ENCODE results near the gene TMEM240. TPM values are rescaled to one million over a fixed set of nuclear protein-coding genes. Genes with fewer than 3 reads are reported as not detected.
A peak's percentile ranks its signal among the peaks of the same experiment; 100 is the strongest.
"Not testable (repeated sequence)": the region's sequence is repeated elsewhere in the genome, so short reads cannot be mapped to it uniquely, and the experiment has no call there.

Gene TMEM240
- total and polyA plus RNA-seq, 12 donors, result 0.95 to 12.4 (median 4.4) TPM; not detected in 1

DNA sequence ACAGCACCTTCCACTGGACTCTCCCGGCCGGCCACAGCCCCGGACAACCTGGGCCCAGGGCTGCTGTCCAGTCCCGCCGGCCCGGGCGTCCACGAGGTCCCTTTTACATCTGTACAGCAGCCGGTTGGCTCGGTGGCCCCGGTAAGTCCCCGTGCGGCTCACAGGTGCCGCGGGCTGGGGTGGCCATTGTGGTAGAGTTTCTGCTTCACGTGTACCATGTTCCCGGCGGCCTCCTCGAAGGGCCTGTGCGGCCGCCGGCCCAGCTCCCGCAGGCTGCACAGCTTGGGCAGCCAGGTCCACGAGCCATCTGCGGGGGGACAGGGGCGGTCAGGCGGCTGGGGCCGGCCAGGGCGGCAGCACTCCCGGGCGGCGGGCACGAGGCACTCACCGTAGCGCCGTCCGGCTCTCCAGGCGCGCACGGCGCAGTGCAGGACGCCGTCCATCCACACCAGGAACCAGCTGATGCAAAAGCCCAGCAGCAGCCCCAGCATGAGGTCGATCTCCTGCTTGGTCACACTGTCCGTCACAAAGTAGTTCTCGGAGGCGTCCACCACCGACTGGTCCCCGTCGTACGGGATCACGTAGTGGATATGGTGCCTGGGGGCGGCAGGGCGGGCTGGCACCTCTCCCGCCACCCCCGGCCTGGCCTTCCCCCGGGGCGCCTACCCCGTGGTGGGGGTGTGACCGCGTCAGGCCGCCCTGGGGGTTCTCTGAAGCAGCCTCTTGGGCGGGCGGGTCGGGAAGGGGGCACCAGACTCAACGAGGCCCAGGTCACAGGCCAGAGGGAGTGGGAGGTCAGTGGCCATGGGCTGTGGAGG, 5.0 kb downstream of the TMEM240 start:
- peaks cover 5 to 7% of the 10 kb centered on the region in 2 donors for H3K4me1 ChIP-seq (replicated peaks in 1 of 2)
- H3K27me3 ChIP-seq, result no peaks in the 10 kb centered on the region
- no peak overlapping the region for H3K4me3 ChIP-seq
- 92 to 98% (median 94%) methylated on average over 8 to 66 of the region's 66 CpGs for WGBS, 4 donors
- TF ChIP-seq, protein P1, sequence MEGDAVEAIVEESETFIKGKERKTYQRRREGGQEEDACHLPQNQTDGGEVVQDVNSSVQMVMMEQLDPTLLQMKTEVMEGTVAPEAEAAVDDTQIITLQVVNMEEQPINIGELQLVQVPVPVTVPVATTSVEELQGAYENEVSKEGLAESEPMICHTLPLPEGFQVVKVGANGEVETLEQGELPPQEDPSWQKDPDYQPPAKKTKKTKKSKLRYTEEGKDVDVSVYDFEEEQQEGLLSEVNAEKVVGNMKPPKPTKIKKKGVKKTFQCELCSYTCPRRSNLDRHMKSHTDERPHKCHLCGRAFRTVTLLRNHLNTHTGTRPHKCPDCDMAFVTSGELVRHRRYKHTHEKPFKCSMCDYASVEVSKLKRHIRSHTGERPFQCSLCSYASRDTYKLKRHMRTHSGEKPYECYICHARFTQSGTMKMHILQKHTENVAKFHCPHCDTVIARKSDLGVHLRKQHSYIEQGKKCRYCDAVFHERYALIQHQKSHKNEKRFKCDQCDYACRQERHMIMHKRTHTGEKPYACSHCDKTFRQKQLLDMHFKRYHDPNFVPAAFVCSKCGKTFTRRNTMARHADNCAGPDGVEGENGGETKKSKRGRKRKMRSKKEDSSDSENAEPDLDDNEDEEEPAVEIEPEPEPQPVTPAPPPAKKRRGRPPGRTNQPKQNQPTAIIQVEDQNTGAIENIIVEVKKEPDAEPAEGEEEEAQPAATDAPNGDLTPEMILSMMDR (IDR thresholded peaks at IDR 0.05), result no peak
- TF ChIP-seq POLR2A (IDR thresholded peaks at IDR 0.05), result no peak
- no peaks in the 10 kb centered on the region for H3K36me3 ChIP-seq (replicated peaks in 1 of 2)
- no peak overlapping the region for H3K27ac ChIP-seq
- no peaks in the 10 kb centered on the region for H3K9me3 ChIP-seq (replicated peaks in 1 of 3)
- DNase-seq, result no peak
- intact Hi-C loops (cut with DNase I), result no loop called here

DNA sequence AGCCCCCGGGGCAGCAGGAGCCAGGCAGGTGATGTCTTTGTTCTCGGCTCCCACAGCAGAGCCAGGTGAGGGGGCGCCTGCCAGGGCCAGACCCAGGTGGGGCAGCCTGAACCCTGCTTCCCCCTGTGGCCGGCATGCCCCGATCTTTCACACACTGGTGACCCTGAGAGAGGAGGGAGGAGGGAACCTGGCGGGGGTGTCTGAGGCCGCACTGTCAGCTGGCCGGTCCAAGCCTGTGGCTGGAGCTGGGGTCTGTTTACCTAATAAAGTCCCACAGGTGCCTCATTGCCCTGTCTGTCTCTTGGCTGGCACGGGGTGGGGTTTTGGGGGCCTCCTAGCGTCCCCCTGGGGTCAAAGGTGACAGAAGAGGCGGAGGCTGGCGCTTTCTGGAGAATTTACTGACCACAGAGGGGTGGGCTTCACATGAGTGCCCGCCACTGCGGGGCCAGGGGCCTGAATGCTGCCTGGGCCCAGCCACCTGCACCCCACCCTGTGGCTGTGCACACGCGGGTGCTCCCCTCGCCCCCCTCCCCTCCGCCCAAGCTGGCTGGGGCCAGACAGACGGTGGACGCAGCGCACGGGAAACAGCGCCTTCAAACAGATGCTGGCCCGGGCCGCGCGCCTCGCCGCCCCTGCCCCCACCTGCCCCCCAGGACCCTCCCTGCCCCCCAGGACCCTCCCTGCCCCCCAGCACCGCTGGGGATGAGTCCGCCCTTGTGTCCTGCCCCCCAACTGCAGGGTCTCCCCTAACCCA, 5.8 kb downstream of the TMEM240 start:
- TF ChIP-seq POLR2A (IDR thresholded peaks at IDR 0.05), result no peak
- TF ChIP-seq, protein P1 (IDR thresholded peaks at IDR 0.05), result no peak
- no peak overlapping the region for H3K27ac ChIP-seq
- H3K4me1 ChIP-seq (replicated peaks in 1 of 2), result peaks cover 5 to 7% of the 10 kb centered on the region in 2 donors
- H3K27me3 ChIP-seq, result no peaks in the 10 kb centered on the region
- no peak for DNase-seq
- intact Hi-C loops (cut with DNase I), result no loop called here
- H3K4me3 ChIP-seq, result no peak overlapping the region
- WGBS, 4 donors, result 86 to 98% (median 90%) methylated on average over 6 to 31 of the region's 31 CpGs
- H3K36me3 ChIP-seq (replicated peaks in 1 of 2), result peaks cover 0 to under 1% of the 10 kb centered on the region in 2 donors
- no peaks in the 10 kb centered on the region for H3K9me3 ChIP-seq (replicated peaks in 1 of 3)

DNA sequence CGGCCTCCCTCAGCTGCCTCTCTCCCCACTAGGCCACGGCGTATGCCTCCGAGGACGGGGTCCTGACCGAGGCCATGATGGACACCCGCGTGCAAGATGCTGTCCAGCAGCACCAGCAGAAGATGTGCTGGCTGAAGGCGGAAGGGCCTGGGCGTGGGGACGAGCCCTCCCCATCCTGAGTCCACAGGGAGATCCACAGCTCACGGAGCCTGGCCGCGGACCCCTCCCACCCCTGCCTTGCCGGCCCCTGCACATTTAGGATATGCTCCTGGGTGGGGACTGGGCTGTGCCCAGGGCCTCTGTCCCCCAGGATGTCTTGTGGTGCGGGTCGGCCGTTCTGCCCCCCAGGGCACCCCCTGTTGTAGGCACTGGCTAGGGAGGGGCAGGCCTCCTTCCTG, 6.5 kb downstream of the TMEM240 start:
- intact Hi-C loops (cut with DNase I); H3K4me1 ChIP-seq (replicated peaks in 1 of 2); H3K9me3 ChIP-seq (replicated peaks in 1 of 3); H3K4me3 ChIP-seq; DNase-seq; H3K27me3 ChIP-seq; H3K36me3 ChIP-seq (replicated peaks in 1 of 2): not testable (repeated sequence)
- H3K27ac ChIP-seq, result peak overlapping the region in 1 of 5 donors; percentile 40
- 76 to 81% (median 79%) methylated on average over 11 to 18 of the region's 18 CpGs; no CpG with 5 or more reads in 1 of the 4 donors for WGBS, 4 donors

DNA sequence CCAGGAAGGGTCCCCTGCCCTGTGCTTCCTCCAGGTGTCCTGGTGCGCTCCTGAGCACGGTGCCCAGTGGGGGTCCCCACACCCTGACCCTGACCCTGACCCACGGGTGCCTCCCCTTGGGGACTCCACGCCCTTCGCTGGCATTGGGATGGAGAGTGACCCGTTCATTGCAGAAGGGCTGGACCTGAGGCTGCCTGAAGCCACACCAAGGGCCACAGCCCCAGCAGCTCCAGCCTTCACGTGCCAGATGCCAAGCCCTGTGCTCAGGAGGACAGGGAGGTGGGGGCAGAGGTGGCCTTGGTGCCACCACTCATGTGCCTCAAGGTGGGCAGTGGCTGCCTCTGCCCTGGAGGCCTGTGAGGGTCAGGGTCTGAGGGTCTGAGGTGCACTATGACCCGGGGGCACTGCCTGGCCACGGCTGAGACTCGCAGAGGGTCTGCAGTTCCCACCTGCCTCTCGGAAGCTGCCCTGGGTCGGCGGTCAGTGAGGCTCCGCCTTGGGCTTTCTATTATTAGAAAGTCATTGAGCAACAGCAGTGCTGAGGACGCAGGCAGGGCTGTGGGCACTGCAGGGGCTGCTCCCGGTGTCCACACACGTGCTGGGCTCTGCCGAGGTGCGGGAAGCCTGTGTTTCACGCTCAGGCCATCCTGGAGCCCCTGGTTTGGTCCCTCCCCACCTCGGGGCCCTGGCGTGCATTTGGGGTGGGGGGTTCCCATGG, 7.1 kb downstream of the TMEM240 start:
- H3K4me3 ChIP-seq; intact Hi-C loops (cut with DNase I); H3K4me1 ChIP-seq (replicated peaks in 1 of 2); H3K9me3 ChIP-seq (replicated peaks in 1 of 3); H3K27me3 ChIP-seq: not testable (repeated sequence)
- Histone ChIP-seq H3K27ac (peak overlapping the region in 1 of 5 donors; percentile 66), H3K36me3 (replicated peaks in 1 of 2) (peaks cover 0 to 10% of the 10 kb centered on the region in 2 donors)
- WGBS, 4 donors, result 48 to 66% (median 53%) methylated on average over 6 to 14 of the region's 22 CpGs; no CpG with 5 or more reads in 1 of the 4 donors
- peak in 1 of 7 donors; percentile 52 for DNase-seq

DNA sequence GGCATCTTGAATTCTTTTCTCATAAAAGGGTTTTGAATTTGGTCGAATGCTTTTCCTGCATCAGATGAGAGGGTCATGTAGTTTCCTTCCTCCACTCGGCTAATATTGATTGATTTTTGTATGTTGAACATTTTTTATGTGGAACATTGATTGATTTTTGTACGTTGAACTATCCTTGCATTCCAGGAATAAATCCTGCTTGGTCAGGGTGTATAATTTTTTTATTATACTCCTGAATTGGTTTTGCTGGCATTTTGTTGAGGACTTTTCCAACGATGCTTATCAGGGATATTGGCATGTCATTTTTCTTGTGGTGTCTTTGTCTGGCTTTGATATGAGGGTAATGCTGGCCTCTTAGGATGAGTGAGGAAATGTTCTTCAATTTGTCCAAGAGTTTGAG, 8.5 kb downstream of the TMEM240 start:
- no peak for TF ChIP-seq POLR2A (IDR thresholded peaks at IDR 0.05)
- TF ChIP-seq, protein P1 (IDR thresholded peaks at IDR 0.05), result no peak
- peaks cover 0 to 14% of the 10 kb centered on the region in 2 donors for H3K36me3 ChIP-seq (replicated peaks in 1 of 2)

More for the DNA sequence above, 8.5 kb downstream of the TMEM240 start:
- no peak for DNase-seq
- H3K9me3 ChIP-seq (replicated peaks in 1 of 3), result no peaks in the 10 kb centered on the region
- intact Hi-C loops (cut with DNase I), result no loop called here
- no peaks in the 10 kb centered on the region for H3K27me3 ChIP-seq
- H3K4me3 ChIP-seq, result no peak overlapping the region
- H3K27ac ChIP-seq, result no peak overlapping the region
- no peaks in the 10 kb centered on the region for H3K4me1 ChIP-seq (replicated peaks in 1 of 2)
- WGBS, 4 donors, result 90 to 92% (median 92%) methylated on average over 4 of the region's 4 CpGs

All from adrenal gland (tissue), 12 donors.